Neural progenitor cell (in vitro differentiated cells): ENCODE data around the gene KRT2.

ENCODE experiments used
- CTCF ChIP-seq: fragments of 200-600 bp; sonication (generic); IDR thresholded peaks from 2 replicates; pipeline ENCODE4 v1.5.1; 2017; ENCODE audit warnings: antibody characterized with exemption, mild to moderate bottlenecking
- EZH2 ChIP-seq: fragments of 200-600 bp; sonication (generic); IDR thresholded peaks from 2 replicates; pipeline ENCODE4 v1.6.1; 2017; ENCODE audit warnings: antibody characterized with exemption, mild to moderate bottlenecking, moderate library complexity
- EZH2phosphoT487 ChIP-seq: fragments of 200-600 bp; sonication (generic); IDR thresholded peaks from 2 replicates; pipeline ENCODE4 v1.6.1; 2017; ENCODE audit warnings: antibody characterized with exemption

GRCh38 chr12:52701281-52701680 is 49.3 kb upstream of the KRT2 start:
- no peak for TF ChIP-seq CTCF
- no peak for TF ChIP-seq EZH2phosphoT487
- TF ChIP-seq EZH2: no peak
